ENCODE results near the gene CNOT1. TPM values are rescaled to one million over a fixed set of nuclear protein-coding genes. Genes with fewer than 3 reads are reported as not detected.

Gene CNOT1
- total RNA-seq, 1 experiment from 2014 or later = 230 TPM

DNA sequence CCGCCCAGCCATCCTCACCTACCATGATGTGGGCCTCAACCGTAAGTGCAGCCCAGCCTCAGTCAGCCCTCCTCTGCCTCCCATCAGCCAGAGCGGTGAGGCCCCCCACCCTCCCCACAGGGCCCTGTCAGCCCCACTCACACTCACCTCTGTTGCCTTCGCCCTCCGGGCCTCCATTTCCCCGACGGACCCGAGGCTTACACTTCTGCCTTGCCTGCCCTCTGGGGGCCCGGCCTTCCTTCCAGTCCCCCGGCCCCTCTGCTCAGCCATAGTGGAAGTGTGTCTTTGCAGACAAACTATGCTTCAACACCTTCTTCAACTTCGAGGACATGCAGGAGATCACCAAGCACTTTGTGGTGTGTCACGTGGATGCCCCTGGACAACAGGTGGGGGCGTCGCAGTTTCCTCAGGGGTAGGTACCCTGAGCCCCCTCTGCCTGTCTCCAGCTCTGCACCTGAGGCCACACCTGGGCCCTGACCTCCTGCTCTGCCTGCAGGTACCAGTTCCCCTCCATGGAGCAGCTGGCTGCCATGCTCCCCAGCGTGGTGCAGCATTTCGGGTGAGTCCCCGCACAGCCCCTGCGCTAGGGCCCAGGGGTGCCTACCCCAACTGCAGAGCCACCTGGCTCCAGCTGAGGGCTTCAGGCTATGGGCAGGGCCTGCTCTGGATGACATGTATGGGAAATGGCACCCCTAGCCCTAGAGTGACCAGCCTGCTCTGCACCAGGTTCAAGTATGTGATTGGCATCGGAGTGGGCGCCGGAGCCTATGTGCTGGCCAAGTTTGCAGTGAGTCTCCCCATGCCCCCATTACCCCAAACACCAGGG, 125.5 kb downstream of the CNOT1 start:
- Histone ChIP-seq H4K20me1 (ENCODE audit: insufficient read depth) (no peaks in the 10 kb centered on the region), H3K4me2 (ENCODE audit: low read length) (no peak overlapping the region), H3K9me3 (ENCODE audit: control insufficient read depth in 1 of 2, insufficient read depth in 1 of 2, low read depth in 1 of 2, low read length in 2 of 2) (no peaks in the 10 kb centered on the region), H3K9ac (ENCODE audit: low read length) (no peak overlapping the region), H3K4me1 (ENCODE audit: control insufficient read depth in 1 of 2, insufficient read depth in 2 of 2, low read length in 2 of 2) (peaks cover 4 to 28% of the 10 kb centered on the region in 2 experiments; a peak in 3 of 4 replicates), H2AFZ (ENCODE audit: low read depth, low read length, poor library complexity, severe bottlenecking) (no peak overlapping the region), H3K27me3 (ENCODE audit: insufficient read depth, low read length) (no peaks in the 10 kb centered on the region), H3K79me2 (ENCODE audit: insufficient read depth, low read length) (no peaks in the 10 kb centered on the region), H3K4me3 (replicated peaks in 1 of 2; ENCODE audit: low read depth in 1 of 2, low read length in 2 of 2) (no peak overlapping the region), H3K36me3 (ENCODE audit: control insufficient read depth in 1 of 2, insufficient read depth in 2 of 2, low read length in 2 of 2) (peaks cover 0 to 1% of the 10 kb centered on the region in 2 experiments; a peak in 1 of 4 replicates), H3K27ac (ENCODE audit: low read depth, low read length) (no peak overlapping the region), H3K9me2 (ENCODE audit: insufficient read depth) (no peaks in the 10 kb centered on the region)
- TF ChIP-seq, protein P1, sequence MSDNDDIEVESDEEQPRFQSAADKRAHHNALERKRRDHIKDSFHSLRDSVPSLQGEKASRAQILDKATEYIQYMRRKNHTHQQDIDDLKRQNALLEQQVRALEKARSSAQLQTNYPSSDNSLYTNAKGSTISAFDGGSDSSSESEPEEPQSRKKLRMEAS (IDR thresholded peaks at IDR 0.05) = no peak
- TF ChIP-seq ELF1 (IDR thresholded peaks at IDR 0.05; ENCODE audit: borderline replicate concordance, low read depth) (no peak), ZFX (IDR thresholded peaks at IDR 0.05) (no peak), POLR2AphosphoS5 (IDR thresholded peaks at IDR 0.05; ENCODE audit: low read depth, low read length) (no peak), SIN3A (IDR thresholded peaks at IDR 0.05; ENCODE audit: low read depth) (no peak), POLR2A (IDR thresholded peaks at IDR 0.05; ENCODE audit: borderline replicate concordance, extremely low read depth, insufficient read depth, insufficient read length) (no peak), EGR1 (IDR thresholded peaks at IDR 0.05; ENCODE audit: low read depth) (no peak), EZH2phosphoT487 (IDR thresholded peaks at IDR 0.05; ENCODE audit: borderline replicate concordance) (no peak), ZBTB33 (IDR thresholded peaks at IDR 0.05; ENCODE audit: extremely low read depth, insufficient replicate concordance, low read length) (no peak), ZNF274 (IDR thresholded peaks at IDR 0.05; ENCODE audit: low read depth, low read length) (no peak), SRF (IDR thresholded peaks at IDR 0.05; ENCODE audit: low read depth) (no peak), EZH2 (IDR thresholded peaks at IDR 0.05) (no peak), TCF7L2 (IDR thresholded peaks at IDR 0.05; ENCODE audit: borderline replicate concordance, extremely low read depth, insufficient read depth, insufficient read length) (no peak), CEBPB (IDR thresholded peaks at IDR 0.05; ENCODE audit: low read depth) (no peak)
- TF ChIP-seq, protein P2, sequence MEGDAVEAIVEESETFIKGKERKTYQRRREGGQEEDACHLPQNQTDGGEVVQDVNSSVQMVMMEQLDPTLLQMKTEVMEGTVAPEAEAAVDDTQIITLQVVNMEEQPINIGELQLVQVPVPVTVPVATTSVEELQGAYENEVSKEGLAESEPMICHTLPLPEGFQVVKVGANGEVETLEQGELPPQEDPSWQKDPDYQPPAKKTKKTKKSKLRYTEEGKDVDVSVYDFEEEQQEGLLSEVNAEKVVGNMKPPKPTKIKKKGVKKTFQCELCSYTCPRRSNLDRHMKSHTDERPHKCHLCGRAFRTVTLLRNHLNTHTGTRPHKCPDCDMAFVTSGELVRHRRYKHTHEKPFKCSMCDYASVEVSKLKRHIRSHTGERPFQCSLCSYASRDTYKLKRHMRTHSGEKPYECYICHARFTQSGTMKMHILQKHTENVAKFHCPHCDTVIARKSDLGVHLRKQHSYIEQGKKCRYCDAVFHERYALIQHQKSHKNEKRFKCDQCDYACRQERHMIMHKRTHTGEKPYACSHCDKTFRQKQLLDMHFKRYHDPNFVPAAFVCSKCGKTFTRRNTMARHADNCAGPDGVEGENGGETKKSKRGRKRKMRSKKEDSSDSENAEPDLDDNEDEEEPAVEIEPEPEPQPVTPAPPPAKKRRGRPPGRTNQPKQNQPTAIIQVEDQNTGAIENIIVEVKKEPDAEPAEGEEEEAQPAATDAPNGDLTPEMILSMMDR (IDR thresholded peaks at IDR 0.05 in 2 of 3, conservative IDR thresholded peaks at IDR 0.05 in 1 of 3; ENCODE audit: borderline replicate concordance in 1 of 3, insufficient read depth in 1 of 3, low read depth in 2 of 3, low read length in 2 of 3) = no peak
- TF ChIP-seq, protein P3, sequence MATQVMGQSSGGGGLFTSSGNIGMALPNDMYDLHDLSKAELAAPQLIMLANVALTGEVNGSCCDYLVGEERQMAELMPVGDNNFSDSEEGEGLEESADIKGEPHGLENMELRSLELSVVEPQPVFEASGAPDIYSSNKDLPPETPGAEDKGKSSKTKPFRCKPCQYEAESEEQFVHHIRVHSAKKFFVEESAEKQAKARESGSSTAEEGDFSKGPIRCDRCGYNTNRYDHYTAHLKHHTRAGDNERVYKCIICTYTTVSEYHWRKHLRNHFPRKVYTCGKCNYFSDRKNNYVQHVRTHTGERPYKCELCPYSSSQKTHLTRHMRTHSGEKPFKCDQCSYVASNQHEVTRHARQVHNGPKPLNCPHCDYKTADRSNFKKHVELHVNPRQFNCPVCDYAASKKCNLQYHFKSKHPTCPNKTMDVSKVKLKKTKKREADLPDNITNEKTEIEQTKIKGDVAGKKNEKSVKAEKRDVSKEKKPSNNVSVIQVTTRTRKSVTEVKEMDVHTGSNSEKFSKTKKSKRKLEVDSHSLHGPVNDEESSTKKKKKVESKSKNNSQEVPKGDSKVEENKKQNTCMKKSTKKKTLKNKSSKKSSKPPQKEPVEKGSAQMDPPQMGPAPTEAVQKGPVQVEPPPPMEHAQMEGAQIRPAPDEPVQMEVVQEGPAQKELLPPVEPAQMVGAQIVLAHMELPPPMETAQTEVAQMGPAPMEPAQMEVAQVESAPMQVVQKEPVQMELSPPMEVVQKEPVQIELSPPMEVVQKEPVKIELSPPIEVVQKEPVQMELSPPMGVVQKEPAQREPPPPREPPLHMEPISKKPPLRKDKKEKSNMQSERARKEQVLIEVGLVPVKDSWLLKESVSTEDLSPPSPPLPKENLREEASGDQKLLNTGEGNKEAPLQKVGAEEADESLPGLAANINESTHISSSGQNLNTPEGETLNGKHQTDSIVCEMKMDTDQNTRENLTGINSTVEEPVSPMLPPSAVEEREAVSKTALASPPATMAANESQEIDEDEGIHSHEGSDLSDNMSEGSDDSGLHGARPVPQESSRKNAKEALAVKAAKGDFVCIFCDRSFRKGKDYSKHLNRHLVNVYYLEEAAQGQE (IDR thresholded peaks at IDR 0.05; ENCODE audit: low read depth) = no peak
- CTCF ChIA-PET = no interaction called here
- intact Hi-C loops (cut with micrococcal nuclease) = no loop called here
- ATAC-seq = no peak
- DNase-seq (ENCODE audit: low read depth, low spot score) = no peak
- no TSS peak for BruUV-seq (replicated peaks)
- POLR2A ChIA-PET = no interaction called here
- RAD21 ChIA-PET (ENCODE audit: low non-redundant PET in 1 of 2, low total read pairs in 2 of 2, uncharacterized antibody in 2 of 2, unreplicated experiment in 2 of 2) = no interaction called here

Measured in HCT116 (cell line).